ENCODE data around the gene SH3GL2.

Gene SH3GL2

GRCh38 chr9:17795744-17796143 lies 216.9 kb downstream of the SH3GL2 start:
- Histone ChIP-seq H2BK12ac (ENCODE audit: low read length) (no peak overlapping the region), H3K79me1 (ENCODE audit: low read length) (no peaks in the 10 kb centered on the region), H3K4me3 (ENCODE audit: low read depth, low read length) (no peak overlapping the region), H3K4ac (ENCODE audit: low read depth, low read length) (no peak overlapping the region), H3K9ac (ENCODE audit: low read length) (no peak overlapping the region), H3K4me1 (ENCODE audit: control insufficient read depth in 1 of 2, insufficient read depth in 2 of 2, low read length in 2 of 2) (no peaks in the 10 kb centered on the region), H3K18ac (ENCODE audit: low read length) (no peak overlapping the region), H3K79me2 (ENCODE audit: control insufficient read depth, insufficient read depth, low read length, poor library complexity) (no peaks in the 10 kb centered on the region), H3K23ac (ENCODE audit: low read length) (no peak overlapping the region), H3K36me3 (ENCODE audit: control insufficient read depth in 1 of 2, insufficient read depth in 2 of 2, low read length in 2 of 2) (no peaks in the 10 kb centered on the region), H3K9me3 (ENCODE audit: insufficient read depth, low read depth, low read length) (peaks cover 2% of the 10 kb centered on the region), H3K27me3 (ENCODE audit: insufficient read depth, low read length) (no peaks in the 10 kb centered on the region), H4K8ac (ENCODE audit: low read depth, low read length) (no peak overlapping the region), H2BK120ac (ENCODE audit: insufficient read depth, low read length, poor library complexity) (no peak overlapping the region), H2AK5ac (ENCODE audit: low read length) (no peak overlapping the region), H2BK5ac (ENCODE audit: low read depth, low read length, poor library complexity) (no peak overlapping the region), H4K91ac (ENCODE audit: low read depth, low read length) (no peak overlapping the region), H2AFZ (ENCODE audit: insufficient read depth, low read length, poor library complexity) (no peak overlapping the region), H3K27ac (ENCODE audit: low read depth, low read length) (no peak overlapping the region), H3K4me2 (ENCODE audit: low read length) (no peak overlapping the region), H4K12ac (ENCODE audit: low read depth, low read length) (no peak overlapping the region), H3K14ac (ENCODE audit: low read length) (no peak overlapping the region)
- WGBS (ENCODE audit: extremely low coverage, insufficient coverage, insufficient read length), result no CpG with 5 or more reads among the region's 6 CpGs
- DNase-seq, result no peak

DNA sequence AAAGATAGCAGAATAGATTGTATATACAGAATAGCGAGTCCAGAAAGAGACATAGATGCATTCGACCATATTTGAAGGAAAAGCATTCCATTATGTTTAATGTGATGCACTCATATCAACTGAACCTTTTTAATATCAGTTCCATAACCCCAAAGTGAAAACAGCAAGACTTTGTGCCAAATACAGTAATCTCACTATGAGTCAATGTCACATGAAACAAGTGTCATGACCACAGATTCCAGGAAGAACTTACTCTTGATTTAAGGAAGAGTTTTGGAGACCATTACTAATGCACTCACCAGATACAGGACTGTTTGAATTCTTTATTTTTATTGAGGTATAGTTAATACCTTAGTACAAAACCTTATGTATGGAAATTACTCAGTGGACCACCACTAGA lies 220.5 kb downstream of the SH3GL2 start:
- H2BK120ac ChIP-seq (ENCODE audit: insufficient read depth, low read length, poor library complexity), result no peak overlapping the region
- H3K27me3 ChIP-seq (ENCODE audit: insufficient read depth, low read length), result no peaks in the 10 kb centered on the region
- H3K4ac ChIP-seq (ENCODE audit: low read depth, low read length), result no peak overlapping the region
- H3K79me1 ChIP-seq (ENCODE audit: low read length), result no peaks in the 10 kb centered on the region
- H3K18ac ChIP-seq (ENCODE audit: low read length), result no peak overlapping the region
- H2AK5ac ChIP-seq (ENCODE audit: low read length), result no peak overlapping the region
- H2BK12ac ChIP-seq (ENCODE audit: low read length), result no peak overlapping the region
- H3K4me1 ChIP-seq (ENCODE audit: control insufficient read depth in 1 of 2, insufficient read depth in 2 of 2, low read length in 2 of 2), result no peaks in the 10 kb centered on the region
- no peak overlapping the region for H3K4me2 ChIP-seq (ENCODE audit: low read length)
- no peak overlapping the region for H3K14ac ChIP-seq (ENCODE audit: low read length)
- H3K23ac ChIP-seq (ENCODE audit: low read length), result no peak overlapping the region
- H2BK5ac ChIP-seq (ENCODE audit: low read depth, low read length, poor library complexity), result no peak overlapping the region
- DNase-seq, result peak in 1 of 2 donors; percentile 9
- no peak overlapping the region for H3K9ac ChIP-seq (ENCODE audit: low read length)
- no peak overlapping the region for H4K8ac ChIP-seq (ENCODE audit: low read depth, low read length)
- WGBS (ENCODE audit: extremely low coverage, insufficient coverage, insufficient read length), result no CpG with 5 or more reads among the region's 2 CpGs
- H3K79me2 ChIP-seq (ENCODE audit: control insufficient read depth, insufficient read depth, low read length, poor library complexity), result no peaks in the 10 kb centered on the region
- no peak overlapping the region for H4K12ac ChIP-seq (ENCODE audit: low read depth, low read length)
- no peak overlapping the region for H4K91ac ChIP-seq (ENCODE audit: low read depth, low read length)
- H3K4me3 ChIP-seq (ENCODE audit: low read depth, low read length), result no peak overlapping the region
- H3K27ac ChIP-seq (ENCODE audit: low read depth, low read length), result no peak overlapping the region
- H2AFZ ChIP-seq (ENCODE audit: insufficient read depth, low read length, poor library complexity), result no peak overlapping the region
- H3K9me3 ChIP-seq (ENCODE audit: insufficient read depth, low read depth, low read length), result peaks cover 2% of the 10 kb centered on the region
- no peaks in the 10 kb centered on the region for H3K36me3 ChIP-seq (ENCODE audit: control insufficient read depth in 1 of 2, insufficient read depth in 2 of 2, low read length in 2 of 2)

GRCh38 chr9:17800418-17800817 lies 221.6 kb downstream of the SH3GL2 start:
- Histone ChIP-seq H3K27me3 (ENCODE audit: insufficient read depth, low read length) (no peaks in the 10 kb centered on the region), H3K27ac (ENCODE audit: low read depth, low read length) (no peak overlapping the region), H3K18ac (ENCODE audit: low read length) (no peak overlapping the region), H2AFZ (ENCODE audit: insufficient read depth, low read length, poor library complexity) (no peak overlapping the region), H3K4me2 (ENCODE audit: low read length) (no peak overlapping the region), H3K79me1 (ENCODE audit: low read length) (no peaks in the 10 kb centered on the region), H4K91ac (ENCODE audit: low read depth, low read length) (no peak overlapping the region), H3K4me3 (ENCODE audit: low read depth, low read length) (no peak overlapping the region), H4K12ac (ENCODE audit: low read depth, low read length) (no peak overlapping the region), H2BK5ac (ENCODE audit: low read depth, low read length, poor library complexity) (no peak overlapping the region), H2AK5ac (ENCODE audit: low read length) (no peak overlapping the region), H3K36me3 (ENCODE audit: control insufficient read depth in 1 of 2, insufficient read depth in 2 of 2, low read length in 2 of 2) (no peaks in the 10 kb centered on the region), H3K79me2 (ENCODE audit: control insufficient read depth, insufficient read depth, low read length, poor library complexity) (no peaks in the 10 kb centered on the region), H3K14ac (ENCODE audit: low read length) (no peak overlapping the region), H3K4me1 (ENCODE audit: control insufficient read depth in 1 of 2, insufficient read depth in 2 of 2, low read length in 2 of 2) (no peaks in the 10 kb centered on the region), H2BK12ac (ENCODE audit: low read length) (no peak overlapping the region), H4K8ac (ENCODE audit: low read depth, low read length) (no peak overlapping the region), H3K9me3 (ENCODE audit: insufficient read depth, low read depth, low read length) (peaks cover 2% of the 10 kb centered on the region), H3K9ac (ENCODE audit: low read length) (no peak overlapping the region), H2BK120ac (ENCODE audit: insufficient read depth, low read length, poor library complexity) (no peak overlapping the region), H3K4ac (ENCODE audit: low read depth, low read length) (no peak overlapping the region), H3K23ac (ENCODE audit: low read length) (no peak overlapping the region)
- no CpG with 5 or more reads among the region's 2 CpGs for WGBS (ENCODE audit: extremely low coverage, insufficient coverage, insufficient read length)
- no peak for DNase-seq

DNA sequence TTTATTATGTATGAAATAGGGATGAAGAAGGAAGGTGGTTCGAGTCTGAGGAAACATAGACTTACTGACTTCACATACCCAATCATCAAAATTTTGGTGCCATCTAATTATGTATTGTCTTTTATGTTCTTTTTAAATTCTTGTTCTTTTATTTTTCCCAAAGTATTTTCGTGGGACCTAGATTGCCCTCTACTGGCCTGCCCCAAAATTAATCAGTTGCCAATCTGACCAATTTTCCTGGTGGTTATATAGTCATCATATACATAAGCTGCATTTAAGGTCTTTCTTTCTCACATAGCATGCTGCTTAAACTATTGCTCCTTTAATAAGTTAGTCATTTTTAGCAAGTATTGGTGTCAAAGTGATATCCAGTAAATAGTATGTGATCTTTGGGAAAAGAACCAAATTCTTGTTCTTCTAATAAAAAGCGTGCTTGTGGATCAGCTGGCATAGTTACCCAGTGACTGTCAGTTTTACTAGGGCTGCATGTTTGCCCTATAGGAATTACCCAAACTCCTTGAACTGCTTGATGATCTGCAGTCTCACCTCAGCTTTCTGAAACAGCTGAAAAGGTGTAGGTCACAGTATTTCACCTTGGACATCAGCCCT lies 223.5 kb downstream of the SH3GL2 start:
- Histone ChIP-seq H3K14ac (ENCODE audit: low read length) (no peak overlapping the region), H3K36me3 (ENCODE audit: control insufficient read depth in 1 of 2, insufficient read depth in 2 of 2, low read length in 2 of 2) (no peaks in the 10 kb centered on the region)
- WGBS (ENCODE audit: extremely low coverage, insufficient coverage, insufficient read length), result no CpG with 5 or more reads among the region's 3 CpGs

More for the DNA sequence above, 223.5 kb downstream of the SH3GL2 start:
- no peaks in the 10 kb centered on the region for H3K79me2 ChIP-seq (ENCODE audit: control insufficient read depth, insufficient read depth, low read length, poor library complexity)
- no peak overlapping the region for H3K4ac ChIP-seq (ENCODE audit: low read depth, low read length)
- no peaks in the 10 kb centered on the region for H3K79me1 ChIP-seq (ENCODE audit: low read length)
- no peak overlapping the region for H2AK5ac ChIP-seq (ENCODE audit: low read length)
- H4K12ac ChIP-seq (ENCODE audit: low read depth, low read length), result no peak overlapping the region
- DNase-seq, result peak in 1 of 2 donors; percentile 17
- no peak overlapping the region for H2BK12ac ChIP-seq (ENCODE audit: low read length)
- H2BK5ac ChIP-seq (ENCODE audit: low read depth, low read length, poor library complexity), result no peak overlapping the region
- no peaks in the 10 kb centered on the region for H3K9me3 ChIP-seq (ENCODE audit: insufficient read depth, low read depth, low read length)
- no peak overlapping the region for H3K23ac ChIP-seq (ENCODE audit: low read length)
- no peak overlapping the region for H2BK120ac ChIP-seq (ENCODE audit: insufficient read depth, low read length, poor library complexity)
- no peaks in the 10 kb centered on the region for H3K4me1 ChIP-seq (ENCODE audit: control insufficient read depth in 1 of 2, insufficient read depth in 2 of 2, low read length in 2 of 2)
- H3K4me3 ChIP-seq (ENCODE audit: low read depth, low read length), result no peak overlapping the region
- no peak overlapping the region for H4K91ac ChIP-seq (ENCODE audit: low read depth, low read length)
- H3K27me3 ChIP-seq (ENCODE audit: insufficient read depth, low read length), result no peaks in the 10 kb centered on the region
- no peak overlapping the region for H4K8ac ChIP-seq (ENCODE audit: low read depth, low read length)
- no peak overlapping the region for H3K18ac ChIP-seq (ENCODE audit: low read length)
- no peak overlapping the region for H3K27ac ChIP-seq (ENCODE audit: low read depth, low read length)
- H3K4me2 ChIP-seq (ENCODE audit: low read length), result no peak overlapping the region
- no peak overlapping the region for H3K9ac ChIP-seq (ENCODE audit: low read length)
- H2AFZ ChIP-seq (ENCODE audit: insufficient read depth, low read length, poor library complexity), result no peak overlapping the region
